GM15510 (cell line): ENCODE data around the gene RUNDC3A.

Experiments
- POLR2A ChIP-seq: IDR thresholded peaks from 3 replicates; pipeline ENCODE4 v1.6.1; 2011; ENCODE audit warnings: borderline replicate concordance; ENCODE audit not compliant: insufficient read length; ENCODE audit errors: extremely low read depth

The RUNDC3A gene

DNA sequence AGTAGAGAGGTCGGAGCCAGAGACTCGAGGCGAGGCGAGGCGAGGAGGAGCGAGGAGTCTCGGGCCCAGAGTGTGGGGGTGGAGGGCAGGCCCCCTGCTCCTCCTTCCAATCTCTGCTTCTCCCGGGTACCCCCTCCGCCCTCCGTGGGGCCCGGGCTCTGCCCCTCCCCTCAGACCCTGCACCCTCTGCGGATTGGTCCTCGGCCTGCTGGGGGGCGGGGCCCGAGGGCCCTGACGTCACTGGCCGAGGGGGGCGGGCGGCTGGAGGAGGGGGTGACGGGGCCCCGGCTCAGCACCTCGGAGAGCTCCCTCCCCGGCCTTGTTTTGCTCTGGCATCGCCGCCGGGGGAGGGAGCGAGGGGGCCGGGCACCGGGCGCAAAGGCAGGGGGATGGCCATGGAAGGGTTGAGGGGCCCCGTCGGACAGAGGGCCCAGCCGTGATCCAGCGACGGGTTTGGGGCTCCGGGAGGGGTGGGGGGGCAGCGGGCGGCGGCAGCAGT is at the start of gene RUNDC3A:
Gene RUNDC3A, plus strand, starts transcription at position 282 of the 499 bp plus-strand sequence. CDS start 232 bp downstream, outside the sequence.
- no peak for TF ChIP-seq POLR2A

DNA sequence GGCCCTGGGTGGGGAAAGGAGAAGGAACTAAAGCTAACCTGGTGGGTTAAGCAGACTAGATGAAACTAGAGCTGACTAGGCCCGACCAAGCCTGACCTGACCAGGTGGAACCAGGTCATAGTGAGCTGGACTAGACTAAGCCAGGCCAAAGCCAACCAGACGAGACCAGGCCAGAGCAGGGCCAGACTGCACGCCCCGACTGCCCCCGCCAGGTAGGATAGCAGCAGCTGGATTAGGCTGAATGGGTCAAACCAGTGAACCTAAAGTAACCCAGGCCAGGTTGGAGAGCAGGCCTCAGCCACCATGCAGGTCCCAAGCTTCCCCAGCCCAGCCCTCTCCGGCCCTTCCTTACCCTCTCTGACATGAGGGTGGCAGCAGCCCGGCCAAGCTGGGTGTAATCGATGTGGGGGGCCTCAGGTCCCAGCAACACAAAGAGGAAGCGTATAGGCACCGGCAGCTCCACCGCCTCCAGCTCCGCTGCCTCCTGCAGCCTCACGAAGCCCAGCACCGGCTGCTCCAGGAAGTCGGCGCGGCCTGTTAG is 49.5 kb upstream of the RUNDC3A start:
- TF ChIP-seq POLR2A = no peak

DNA sequence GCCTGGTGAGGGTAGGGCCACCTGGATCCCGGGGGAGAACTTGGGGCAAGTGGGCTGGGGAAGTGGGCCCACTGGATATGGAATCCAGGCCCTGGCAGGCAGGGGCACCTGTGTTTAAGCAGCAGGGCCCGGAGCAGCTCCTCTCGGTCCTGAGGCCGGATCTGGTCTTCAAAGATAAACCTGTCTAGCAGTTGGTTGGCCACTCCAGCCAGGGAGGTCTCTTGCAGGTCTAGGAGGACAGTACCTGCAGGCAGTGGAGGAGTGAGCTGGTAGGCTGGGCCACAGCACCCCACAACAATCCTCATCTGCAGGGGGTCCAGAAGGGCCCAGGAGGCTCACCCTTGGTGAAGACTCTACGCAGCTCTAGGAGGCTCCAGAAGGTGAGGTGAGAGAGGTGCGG is 48.1 kb upstream of the RUNDC3A start:
- no peak for TF ChIP-seq POLR2A

DNA sequence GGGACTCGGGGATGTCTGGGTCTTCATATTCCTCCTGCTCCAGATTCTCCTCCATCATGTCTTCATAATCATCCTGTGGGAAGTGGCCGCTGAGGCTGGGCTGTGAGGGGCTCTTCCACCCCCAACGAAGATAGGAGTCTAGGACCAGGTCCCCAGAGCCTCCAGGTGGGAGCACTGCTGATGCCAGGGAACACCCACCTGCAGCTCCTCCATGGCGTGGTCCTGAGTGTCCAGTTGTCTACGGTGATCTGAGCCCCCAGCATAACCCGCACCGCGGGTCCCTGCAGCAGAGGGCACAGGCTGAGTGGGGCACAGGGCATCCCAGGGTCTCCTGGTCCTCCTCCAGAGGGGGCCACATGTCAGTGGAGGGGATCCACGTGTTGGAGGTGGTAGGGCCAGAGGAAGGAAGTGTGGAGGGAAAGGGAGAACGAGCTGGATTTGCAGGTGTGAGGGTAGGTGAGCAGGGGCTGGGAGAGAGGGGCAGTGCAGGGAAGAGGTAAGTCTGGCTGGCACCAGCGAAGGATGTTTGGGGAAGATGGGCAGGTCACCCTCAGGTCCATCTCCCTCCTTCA is 45.7 kb upstream of the RUNDC3A start:
- no peak for TF ChIP-seq POLR2A

DNA sequence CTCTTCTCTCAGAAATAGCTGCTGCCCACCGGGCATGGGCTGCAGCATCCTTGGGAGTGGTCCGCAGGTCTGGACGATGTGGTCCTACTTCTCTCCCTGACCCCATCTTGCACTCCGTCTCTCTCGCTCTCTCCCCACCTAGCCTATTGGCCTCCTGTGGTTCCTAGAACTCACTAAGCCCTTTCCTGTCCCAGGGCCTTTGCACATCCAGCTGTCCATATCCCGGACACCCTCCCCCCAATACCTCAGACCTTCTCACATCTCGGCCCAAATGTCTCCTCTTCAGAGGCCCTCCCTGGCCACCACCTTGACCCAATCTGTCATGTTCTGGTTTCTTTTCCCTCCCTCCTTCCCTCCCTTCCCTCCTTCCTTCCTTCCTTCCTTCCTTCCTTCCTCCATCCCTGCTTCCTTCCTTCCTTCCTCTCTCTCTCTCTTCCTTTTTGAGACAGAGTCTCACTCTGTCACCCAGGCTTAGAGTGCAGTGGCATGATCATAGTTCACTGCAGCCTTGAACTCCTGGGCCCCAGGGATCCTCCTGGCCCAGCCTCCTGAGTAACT is 45.0 kb upstream of the RUNDC3A start:
- no peak for TF ChIP-seq POLR2A

DNA sequence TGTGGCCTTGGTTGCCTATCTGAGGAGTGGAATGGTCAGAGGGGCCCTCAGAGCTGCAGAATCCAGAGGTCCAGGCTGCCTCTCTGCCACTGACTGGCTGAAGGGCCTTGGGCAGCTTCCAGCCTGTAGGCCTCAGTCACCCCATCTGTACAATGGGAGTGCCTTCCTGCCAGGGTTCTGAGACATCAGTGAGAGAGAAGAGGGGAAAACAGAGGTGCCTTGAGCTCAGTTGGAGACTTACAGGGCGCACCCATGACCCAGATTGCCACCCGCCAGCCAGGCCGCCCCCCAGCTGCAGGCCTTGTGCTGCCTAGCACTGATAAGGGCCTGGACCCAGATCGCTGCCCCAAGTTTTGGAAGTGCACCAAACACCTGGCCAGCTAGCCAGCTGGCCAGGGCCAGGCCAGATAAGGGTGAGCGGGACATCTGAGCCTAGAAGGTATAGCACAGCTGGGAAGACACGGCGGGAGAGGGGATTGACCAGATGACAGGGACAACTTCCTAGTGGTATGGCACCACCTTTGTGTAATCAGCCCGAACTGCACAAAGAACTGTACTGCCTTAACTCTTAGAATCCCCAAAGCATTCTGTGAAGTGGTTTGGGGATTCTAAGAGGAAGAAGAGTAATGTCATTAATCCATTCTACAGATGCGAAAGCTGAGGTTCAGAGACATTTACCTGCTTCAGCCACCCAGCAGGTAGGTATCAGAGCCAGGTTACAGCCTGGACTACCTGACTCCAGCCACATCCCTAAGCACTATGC is 41.8 kb upstream of the RUNDC3A start:
- TF ChIP-seq POLR2A = no peak

DNA sequence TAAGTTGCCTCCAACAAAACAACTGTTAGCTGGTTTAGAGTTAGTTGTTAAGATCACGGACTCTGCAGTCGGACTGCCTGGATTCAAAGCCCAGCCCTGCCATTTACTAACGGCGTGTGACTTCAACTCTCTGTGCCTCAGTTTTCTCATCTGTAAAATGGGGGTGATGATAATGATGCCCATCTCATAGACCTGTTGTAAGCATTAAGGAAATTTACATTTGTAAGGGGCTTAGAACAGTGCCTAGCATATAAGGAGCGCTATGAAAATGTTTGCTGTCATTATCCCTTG is 41.3 kb upstream of the RUNDC3A start:
- TF ChIP-seq POLR2A = no peak

DNA sequence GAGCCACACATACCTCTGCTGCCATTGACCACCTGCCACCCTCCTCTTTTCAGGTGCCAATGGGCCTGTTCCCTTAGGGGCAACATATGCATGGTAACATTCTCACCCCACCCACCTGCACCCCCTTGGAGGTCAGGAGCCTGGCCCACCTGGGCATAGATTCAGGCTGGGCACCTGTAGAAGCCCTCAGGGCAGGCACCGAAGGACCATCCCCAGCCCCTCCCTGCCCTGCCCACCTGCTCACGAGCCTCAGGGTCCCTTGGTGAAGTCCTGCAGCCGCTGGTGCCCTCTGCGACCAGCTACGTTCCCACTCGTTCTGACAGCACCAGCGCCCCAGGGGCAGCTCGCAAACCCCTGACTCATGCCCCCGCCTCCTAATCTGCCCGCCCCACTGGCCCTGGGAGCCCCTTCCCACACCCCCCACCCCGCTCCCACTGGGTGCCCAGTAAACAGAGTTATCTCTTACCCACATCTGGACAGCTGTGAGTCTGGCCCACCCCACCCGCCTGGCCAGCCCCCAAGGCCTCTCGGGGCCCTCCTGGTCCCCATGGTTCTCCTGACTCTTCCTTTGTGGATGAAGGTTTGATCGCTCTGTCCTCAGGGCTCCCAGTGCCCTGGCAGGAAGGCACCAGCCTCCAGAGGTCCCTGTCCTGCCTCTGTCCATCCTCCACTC is 40.4 kb upstream of the RUNDC3A start, which contains the start of gene SLC4A1:
Gene SLC4A1, minus strand, starts transcription at position 318 of the 673 bp plus-strand sequence. CDS start 5,269 bp downstream, outside the sequence.
- TF ChIP-seq POLR2A = no peak

DNA sequence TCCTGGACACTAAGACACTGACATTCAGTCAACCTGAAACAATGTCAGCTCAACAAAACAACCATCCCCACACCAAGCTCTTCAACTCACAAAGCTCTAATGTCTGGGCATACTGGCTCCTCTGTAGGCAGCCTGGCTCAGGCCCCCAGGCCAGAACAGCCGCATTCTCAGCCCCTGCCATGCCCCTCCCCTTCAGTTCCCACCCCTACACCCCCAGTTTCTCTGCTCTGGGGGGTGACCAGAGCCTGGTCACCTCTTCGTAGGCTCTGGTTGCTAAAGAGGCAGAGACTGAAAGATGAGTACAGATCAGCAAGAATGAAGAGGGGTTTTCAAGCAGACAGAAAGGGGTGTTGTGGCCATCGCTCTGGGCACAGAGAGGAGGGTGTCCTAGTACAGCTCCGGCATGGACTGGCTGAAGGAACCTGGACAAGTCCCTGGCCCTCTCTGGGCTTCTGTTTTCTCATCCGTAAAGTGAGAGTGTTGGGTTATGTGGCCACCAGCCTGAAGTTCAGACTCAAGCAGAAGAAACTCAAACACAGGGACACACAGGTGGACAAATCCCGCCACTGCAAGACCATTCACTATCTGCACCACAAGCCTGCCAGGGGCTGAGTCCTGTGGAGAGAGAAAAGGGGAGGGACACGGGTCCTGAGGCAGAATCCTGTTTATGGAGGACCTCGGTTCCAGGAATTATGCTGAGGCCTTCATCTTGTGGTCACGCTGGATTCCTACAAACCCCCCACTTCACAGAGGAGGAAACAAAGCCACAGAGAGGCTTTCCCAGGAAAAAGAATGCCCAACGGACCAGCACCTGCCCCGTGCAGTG is 39.5 kb upstream of the RUNDC3A start:
- TF ChIP-seq POLR2A = no peak

DNA sequence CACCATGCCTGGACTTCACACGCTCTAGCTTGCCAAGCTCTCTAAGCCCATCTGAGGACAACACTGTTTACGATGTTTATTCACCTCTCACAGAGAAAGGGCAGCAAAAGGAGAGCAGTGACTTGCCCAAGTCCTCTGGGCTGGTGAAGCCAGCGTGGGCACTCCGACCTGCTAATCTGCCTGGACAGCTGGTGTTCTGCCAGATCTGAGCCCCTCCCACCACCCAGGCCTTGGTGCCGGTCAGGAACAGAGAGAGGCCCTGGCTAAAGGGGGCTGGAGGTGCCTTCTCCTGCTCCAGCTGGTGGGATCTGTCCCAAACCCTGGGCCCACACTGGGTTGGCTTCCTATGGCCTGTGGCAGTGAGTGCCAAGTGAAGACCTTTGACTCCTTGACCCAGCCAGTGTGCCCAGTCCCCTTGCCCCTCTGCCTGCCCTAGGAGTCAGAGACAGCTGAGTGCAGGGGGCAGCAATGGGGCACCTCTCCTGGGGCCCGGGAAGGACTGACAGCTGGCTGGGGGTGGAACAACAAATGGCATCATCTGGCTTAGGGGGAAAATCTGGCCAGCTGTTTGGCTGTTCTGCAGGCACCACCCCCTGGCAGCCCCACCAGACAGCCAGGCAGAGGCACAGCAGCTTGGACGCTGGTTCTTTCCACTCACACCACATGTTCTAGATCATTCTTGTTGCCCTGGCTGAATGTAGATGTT is 38.7 kb upstream of the RUNDC3A start:
- no peak for TF ChIP-seq POLR2A

DNA sequence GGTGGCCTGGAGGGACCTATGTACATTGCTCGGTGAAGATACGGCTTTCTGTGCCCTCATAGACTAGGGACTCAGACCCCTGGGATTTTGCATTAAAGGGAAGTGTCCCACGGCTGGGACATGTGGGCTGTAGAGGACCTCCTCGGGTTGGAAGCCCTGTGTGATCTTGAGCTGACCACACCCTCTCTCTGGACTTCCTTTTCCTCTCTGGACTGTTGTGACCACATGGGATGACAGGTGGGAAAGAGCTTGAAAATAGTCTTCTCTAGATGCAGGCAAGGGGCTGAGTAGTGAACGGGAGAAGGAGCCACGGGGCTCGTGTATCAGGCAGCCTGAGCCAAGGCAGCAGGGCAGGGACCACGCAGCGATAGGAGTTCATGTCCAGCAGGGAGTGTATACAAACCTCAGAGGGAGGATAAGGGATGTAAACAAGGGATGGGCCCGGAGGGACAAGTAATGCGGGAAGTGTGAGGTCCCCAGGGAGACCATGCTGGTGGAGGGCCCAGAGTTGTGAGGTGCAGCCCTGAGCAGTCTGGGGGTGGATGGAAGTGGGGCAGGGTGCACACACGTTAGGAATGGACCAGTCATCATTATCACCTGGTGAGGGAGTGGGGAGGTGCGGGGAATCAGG is 36.0 kb upstream of the RUNDC3A start:
- TF ChIP-seq POLR2A = no peak

DNA sequence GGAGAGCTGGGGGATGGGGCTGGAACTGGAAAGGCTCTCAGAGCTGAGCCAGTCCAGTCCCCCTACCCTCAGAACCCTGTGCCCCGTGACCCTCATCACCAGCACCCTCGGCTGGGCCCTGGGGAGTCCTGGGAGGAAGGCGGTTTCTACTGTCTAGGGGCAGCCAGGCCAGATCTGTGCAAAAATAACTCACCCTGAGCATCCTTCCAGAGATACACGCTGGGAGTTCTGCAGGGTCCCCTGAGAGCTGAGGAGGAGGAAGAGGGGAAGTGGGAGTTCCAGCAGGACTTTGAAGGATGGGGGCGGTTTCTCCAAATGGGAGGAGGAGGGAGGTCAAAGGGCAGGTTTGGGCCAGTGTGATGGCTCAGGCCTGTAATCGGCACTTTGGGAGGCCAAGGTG is 35.4 kb upstream of the RUNDC3A start:
- TF ChIP-seq POLR2A = no peak

DNA sequence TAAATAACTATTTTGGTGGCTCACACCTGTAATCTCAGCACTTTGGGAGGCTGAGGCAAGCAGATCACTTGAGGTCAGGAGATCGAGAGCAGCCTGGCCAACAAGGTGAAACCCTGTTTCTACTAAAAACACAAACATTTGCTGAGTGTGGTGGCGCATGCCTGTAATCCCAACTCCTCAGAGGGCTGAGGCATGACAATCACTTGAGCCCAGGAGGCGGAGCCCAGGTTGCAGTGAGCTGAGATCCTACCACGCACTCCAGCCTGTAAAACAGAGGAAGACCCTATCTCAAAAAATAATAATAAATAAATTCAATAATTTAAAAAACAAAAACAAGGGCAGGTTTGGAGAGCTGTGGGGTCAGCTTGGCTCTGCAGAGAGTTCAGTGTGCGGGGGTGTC is 34.8 kb upstream of the RUNDC3A start:
- TF ChIP-seq POLR2A = no peak
